Raji (cell line): ENCODE results near the gene ADGRV1.

ENCODE experiments used
- POLR2A ChIP-seq: IDR thresholded peaks from 2 replicates; pipeline ENCODE4 v1.6.1; 2011; ENCODE audit warnings: low read depth, low read length, control low read depth; ENCODE audit not compliant: insufficient read depth

ADGRV1 gene

GRCh38 chr5:90939211-90939610, 380.6 kb downstream of the ADGRV1 start:
- TF ChIP-seq POLR2A = no peak

GRCh38 chr5:90940227-90940995, 381.8 kb downstream of the ADGRV1 start:
- TF ChIP-seq POLR2A = no peak

DNA sequence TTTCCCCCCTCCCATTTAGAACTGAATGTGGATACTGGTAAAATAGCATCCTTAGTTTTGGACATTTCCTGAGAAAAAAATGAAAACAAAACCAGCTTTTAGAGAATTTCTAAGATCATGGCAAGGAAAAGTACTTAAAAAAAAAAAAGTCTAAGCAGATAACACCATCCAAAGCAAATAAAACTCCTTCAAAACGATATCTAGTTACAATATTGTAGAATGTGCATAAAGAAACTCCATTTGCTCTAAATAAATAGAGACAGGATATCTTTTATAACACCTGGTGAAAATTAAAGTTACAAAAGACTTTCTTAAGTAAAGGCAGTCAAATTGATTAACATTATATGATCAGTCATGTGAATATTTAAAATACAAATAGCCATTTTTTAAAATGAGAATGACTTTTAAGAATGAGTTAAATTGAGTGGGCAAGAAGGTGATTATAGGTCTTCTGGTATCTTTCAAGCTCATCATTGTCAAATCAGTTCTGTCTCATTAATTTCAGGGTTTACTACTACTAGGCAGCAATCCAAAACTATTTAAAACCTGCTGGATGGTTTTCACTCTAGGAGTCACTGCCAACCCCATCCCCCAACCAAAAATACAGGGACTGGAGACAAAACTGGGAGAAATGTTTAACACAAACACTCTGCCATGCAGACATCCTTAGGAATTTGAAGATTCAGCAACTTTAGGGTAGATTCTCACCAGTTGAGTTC, 382.6 kb downstream of the ADGRV1 start:
- no peak for TF ChIP-seq POLR2A

DNA sequence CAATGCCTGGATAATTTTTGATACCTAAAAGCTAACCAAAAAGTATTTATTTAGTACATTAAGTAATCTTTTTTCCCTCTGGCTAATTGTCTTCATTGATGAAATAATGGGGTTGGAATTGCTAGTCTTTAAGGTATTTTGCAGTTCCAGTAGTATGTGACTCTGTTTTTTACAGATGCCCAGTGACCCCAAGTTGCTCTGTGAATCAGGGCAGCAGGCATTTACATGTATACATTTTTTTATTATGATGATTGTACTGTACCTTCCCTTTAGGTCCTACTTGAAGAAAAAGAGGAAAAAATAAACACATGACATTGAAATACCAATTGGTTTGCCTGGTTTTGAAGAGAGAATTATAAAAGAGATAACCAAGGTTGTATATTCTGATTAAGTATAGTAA, 385.5 kb downstream of the ADGRV1 start:
- TF ChIP-seq POLR2A = no peak

DNA sequence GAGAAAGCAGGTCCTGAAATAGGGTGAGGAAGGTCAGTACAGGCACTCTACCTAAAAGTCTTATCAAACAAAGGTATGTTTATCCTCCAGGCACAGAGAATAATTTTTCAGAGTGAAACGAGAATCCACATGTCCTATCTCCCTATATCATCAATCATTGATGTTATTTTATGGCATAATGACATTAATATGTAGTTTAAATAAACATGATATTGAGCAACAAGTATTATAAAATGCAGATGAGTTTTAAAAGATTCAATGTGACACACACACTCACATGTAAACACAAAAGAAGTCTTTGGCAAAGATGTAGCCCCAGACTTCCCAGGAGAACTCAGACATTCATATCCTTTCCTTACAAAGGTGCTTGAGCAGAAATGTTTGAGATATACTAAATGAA, 389.1 kb downstream of the ADGRV1 start:
- no peak for TF ChIP-seq POLR2A

GRCh38 chr5:90948969-90949368, 390.4 kb downstream of the ADGRV1 start:
- TF ChIP-seq POLR2A = no peak

DNA sequence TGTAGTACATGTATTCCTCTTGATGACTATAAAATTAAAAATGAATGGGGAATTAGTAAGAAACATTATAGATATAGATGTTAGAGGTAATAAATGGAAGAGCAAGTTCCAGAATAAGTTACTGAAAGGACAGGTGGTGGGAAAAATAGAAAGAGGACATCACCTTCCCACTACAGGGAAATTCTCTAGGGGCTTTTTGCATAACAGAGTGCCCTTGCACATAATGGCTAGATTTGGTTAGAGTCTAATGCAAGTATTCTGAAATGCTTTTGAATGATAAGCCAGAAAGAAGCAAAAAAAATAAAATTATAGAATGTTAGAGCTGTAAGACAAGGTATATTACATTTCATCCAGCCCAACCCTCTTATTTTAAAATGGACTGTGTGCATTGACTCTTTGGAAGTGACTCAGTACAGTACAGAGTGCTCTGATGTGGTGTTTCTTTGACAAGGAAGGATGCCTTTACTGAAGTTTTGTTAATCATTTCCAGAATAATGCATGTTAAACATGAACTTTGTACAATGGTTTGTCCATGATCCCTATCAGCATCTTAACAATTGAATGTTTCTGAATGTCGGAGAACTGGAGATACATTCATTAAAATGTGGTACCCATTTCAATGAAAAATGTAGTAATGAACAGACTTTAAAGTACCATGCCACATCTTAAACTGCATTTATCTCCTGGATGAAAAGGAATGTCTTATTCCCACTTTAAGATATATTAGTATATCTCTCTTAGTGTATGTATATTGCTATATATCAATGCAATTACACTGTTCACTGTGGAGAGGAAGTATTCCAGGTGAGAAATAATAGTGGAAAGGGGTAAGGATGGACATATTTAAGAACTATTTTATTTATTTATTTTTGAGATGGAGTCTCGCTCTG, 391.1 kb downstream of the ADGRV1 start:
- no peak for TF ChIP-seq POLR2A

GRCh38 chr5:90955001-90955635, 396.5 kb downstream of the ADGRV1 start:
- no peak for TF ChIP-seq POLR2A

DNA sequence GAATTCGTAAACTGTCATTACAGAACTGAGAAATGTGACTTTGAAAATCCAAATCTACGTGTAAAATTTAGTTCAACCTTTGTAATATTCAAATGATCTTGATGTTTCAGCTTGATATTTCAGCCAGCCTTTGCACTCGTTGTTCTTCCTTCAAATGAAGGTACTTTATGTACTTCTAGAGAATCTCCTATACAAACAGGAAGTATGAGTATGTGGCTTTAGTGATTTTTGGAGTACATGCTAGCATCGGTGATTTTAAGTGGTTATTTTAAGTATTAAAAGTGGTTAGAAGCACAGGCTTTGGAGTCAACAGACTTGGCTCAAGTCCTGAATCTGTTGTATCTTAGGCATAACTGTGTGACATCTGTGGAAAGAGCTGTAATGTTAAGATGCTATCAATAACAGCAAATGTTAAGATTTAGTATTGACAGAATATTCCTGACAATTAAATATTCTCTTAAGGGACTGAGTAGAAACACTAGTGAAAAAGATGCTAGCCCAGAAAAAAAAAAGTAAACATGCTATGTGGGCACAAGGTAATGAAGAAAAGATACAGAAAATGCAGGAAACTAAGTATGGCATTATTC, 398.0 kb downstream of the ADGRV1 start:
- no peak for TF ChIP-seq POLR2A

- TF ChIP-seq POLR2A = no peak
These were observed 399.3 kb downstream of the ADGRV1 start for GRCh38 chr5:90957906-90958305.

DNA sequence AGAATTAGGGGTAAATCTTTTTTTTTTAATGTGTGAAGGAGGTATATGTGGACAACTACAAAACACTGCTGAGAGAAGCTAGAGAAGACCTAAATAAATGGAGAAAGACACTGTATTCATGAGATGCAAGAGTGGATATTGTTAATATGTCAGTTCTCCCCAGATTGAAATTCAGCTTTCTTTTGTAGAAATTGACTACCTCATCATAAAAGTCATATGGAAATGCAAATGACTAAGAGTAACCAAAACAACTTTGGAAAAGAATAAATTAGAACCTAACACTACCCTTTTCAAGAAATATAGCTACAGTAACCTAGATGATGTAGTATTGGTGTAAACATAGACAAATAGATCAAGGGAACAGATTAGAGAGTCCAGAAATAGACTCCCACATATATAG, 400.7 kb downstream of the ADGRV1 start:
- TF ChIP-seq POLR2A = no peak

DNA sequence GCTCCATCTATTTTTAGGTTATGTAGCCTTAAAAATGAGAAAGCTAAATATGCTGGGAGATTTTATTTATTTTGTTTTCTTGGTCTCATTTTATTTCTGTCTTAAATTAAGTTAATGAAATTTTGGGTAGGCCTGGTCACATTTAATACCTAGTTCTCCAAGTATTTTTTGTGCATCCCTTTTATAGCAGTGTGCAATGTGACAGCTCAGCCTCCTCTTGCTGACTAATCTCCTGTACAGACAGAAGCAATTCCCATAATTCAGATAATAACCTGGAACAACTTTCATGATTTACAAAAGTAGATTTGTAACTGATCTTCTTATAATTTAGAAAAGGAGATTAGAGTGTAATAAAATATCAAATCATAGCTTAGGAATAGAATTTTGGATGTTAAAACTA, 403.9 kb downstream of the ADGRV1 start:
- TF ChIP-seq POLR2A = no peak

- no peak for TF ChIP-seq POLR2A
These were observed 406.6 kb downstream of the ADGRV1 start for GRCh38 chr5:90965110-90965685.

GRCh38 chr5:90967443-90967842, 408.8 kb downstream of the ADGRV1 start:
- no peak for TF ChIP-seq POLR2A

GRCh38 chr5:90967851-90968250, 409.3 kb downstream of the ADGRV1 start:
- no peak for TF ChIP-seq POLR2A

DNA sequence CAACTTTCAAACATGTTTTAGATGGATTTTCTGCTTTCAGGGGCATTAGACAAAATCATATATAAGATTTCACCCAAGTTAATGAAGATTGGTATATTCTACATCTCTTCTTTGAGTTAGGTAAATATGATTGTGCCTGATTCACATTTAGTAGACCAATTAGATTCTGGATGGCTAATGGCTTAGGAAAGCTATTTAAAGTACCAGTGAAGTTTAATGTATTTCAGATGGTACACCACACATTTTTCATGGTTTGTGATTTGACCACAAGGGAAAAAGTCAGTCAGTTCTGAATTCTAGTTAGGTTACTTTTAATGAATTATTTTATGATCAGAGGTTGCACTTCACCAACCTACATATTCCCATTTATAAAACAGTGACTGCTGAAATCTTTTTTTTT, 409.7 kb downstream of the ADGRV1 start:
- TF ChIP-seq POLR2A = no peak
